Lower leg skin (tissue), 4 donors: ENCODE data around the gene SMIM32. TPM values are rescaled to one million over a fixed set of nuclear protein-coding genes. Genes with fewer than 3 reads are reported as not detected.

Source experiments
- DNase-seq, 2 donors: peaks; one replicate each; pipeline ENCODE4 v3.0.0-alpha.2; 2019; ENCODE audit warnings: low spot score in 2 of 2
- H3K4me3 ChIP-seq: fragments of 200-600 bp; sonication (generic); 2 replicates; pipeline ENCODE4 v1.5.1; 2017; ENCODE audit warnings: mild to moderate bottlenecking, low read depth; ENCODE audit not compliant: poor library complexity, severe bottlenecking
- CTCF ChIP-seq, 3 donors: fragments of 450-650 bp; IDR thresholded peaks; one replicate each; pipeline ENCODE4 v1.5.1; 2016; ENCODE audit warnings: antibody characterized with exemption in 3 of 3, mild to moderate bottlenecking in 3 of 3, moderate library complexity in 2 of 3
- POLR2A ChIP-seq, 2 donors: fragments of 450-650 bp; IDR thresholded peaks; one replicate each; pipeline ENCODE4 v1.6.1; 2016 to 2017; ENCODE audit warnings: antibody characterized with exemption in 2 of 2, mild to moderate bottlenecking in 1 of 2, moderate library complexity in 1 of 2
- WGBS, 2 donors: methylation state at CpG; one replicate each; pipeline ENCODE4 v1.1.5; 2018; 5-methylcytosine and 5-hydroxymethylcytosine counted together
- intact Hi-C: fragments of 100-400 bp; cut with DNase I; formaldehyde crosslinking; loops from one replicate; pipeline ENCODE4 v1.15.0; 2023; ENCODE audit warnings: low total_unique reads
- total RNA-seq, 4 donors: library from RNA; depleted of rRNA; stranded (reverse); fragments of >200 nt; gene quantifications; one replicate each; pipeline ENCODE4 v1.1.0, GENCODE V29; 2016

The SMIM32 gene
- total RNA-seq, 4 donors from 2014 or later: not detected

- no peak overlapping the region for H3K4me3 ChIP-seq
- 94 to 97% methylated on average over 5 of the region's 5 CpGs for WGBS, 2 donors
- TF ChIP-seq POLR2A (IDR thresholded peaks at IDR 0.05) (no peak), CTCF (IDR thresholded peaks at IDR 0.05) (no peak)
- intact Hi-C loops: no loop called here
- DNase-seq: peak in 1 of 2 donors; percentile 76
Measured at GRCh38 chr5:136198453-136198852, 5.5 kb upstream of the SMIM32 start.

- intact Hi-C loops: no loop called here
- TF ChIP-seq CTCF (IDR thresholded peaks at IDR 0.05): no peak
- TF ChIP-seq POLR2A (IDR thresholded peaks at IDR 0.05): no peak
- no peak overlapping the region for H3K4me3 ChIP-seq
- peak; percentile 4 to 52 for DNase-seq
- WGBS, 2 donors: 92 to 95% methylated on average over 4 of the region's 4 CpGs
Measured at GRCh38 chr5:136197462-136198142, 4.6 kb upstream of the SMIM32 start.

- intact Hi-C loops: no loop called here
- TF ChIP-seq POLR2A (IDR thresholded peaks at IDR 0.05) (no peak), CTCF (IDR thresholded peaks at IDR 0.05) (no peak)
- DNase-seq: peak; percentile 2 to 56
- H3K4me3 ChIP-seq: no peak overlapping the region
- WGBS, 2 donors: 77 to 78% methylated on average over 12 of the region's 12 CpGs
Measured at GRCh38 chr5:136195971-136196820, 3.2 kb upstream of the SMIM32 start.

- WGBS, 2 donors: 89 to 92% methylated on average over 2 to 3 of the region's 3 CpGs
- intact Hi-C loops: no loop called here
Measured at GRCh38 chr5:136194576-136194975, 1.6 kb upstream of the SMIM32 start.

GRCh38 chr5:136193322-136193935 is 467 bp upstream of the SMIM32 start:
- 29 to 52% methylated on average over 10 to 18 of the region's 18 CpGs for WGBS, 2 donors
- intact Hi-C loops: no loop called here
- no peak overlapping the region for H3K4me3 ChIP-seq
- TF ChIP-seq CTCF (IDR thresholded peaks at IDR 0.05) (no peak), POLR2A (IDR thresholded peaks at IDR 0.05) (no peak)
- DNase-seq: peak; percentile 7 to 73

More at GRCh38 chr5:136194576-136194975, 1.6 kb upstream of the SMIM32 start:
- TF ChIP-seq CTCF (IDR thresholded peaks at IDR 0.05): no peak
- no peak for TF ChIP-seq POLR2A (IDR thresholded peaks at IDR 0.05)
- no peak overlapping the region for H3K4me3 ChIP-seq
- peak; percentile 6 to 71 for DNase-seq
